Body of pancreas (tissue), 4 donors: ENCODE results near the gene HLF. TPM values are rescaled to one million over a fixed set of nuclear protein-coding genes. Genes with fewer than 3 reads are reported as not detected.

Experiments
- ATAC-seq: fragments of 150-250 bp; one replicate; pipeline ENCODE4 v1.9.1; 2016
- DNase-seq, 4 donors: peaks; one replicate each; pipeline ENCODE4 v3.0.0-alpha.2; 2019
- H3K27ac ChIP-seq, 4 donors: fragments of 200-600 bp; sonication (generic); 1 replicate in 3 of 4; 2 replicates in 1 of 4; pipeline versions ENCODE4 v1.5.1 to v1.6.1; 2016 to 2019; ENCODE audit warnings: mild to moderate bottlenecking in 1 of 4, mixed read lengths in 1 of 4, moderate library complexity in 1 of 4
- H3K27me3 ChIP-seq, 2 donors: fragments of 200-600 bp; sonication (generic); one replicate each; pipeline ENCODE4 v1.6.0; 2016; ENCODE audit warnings: mild to moderate bottlenecking in 1 of 2
- H3K36me3 ChIP-seq, 2 donors: fragments of 200-600 bp; sonication (generic); replicated peaks in 1 of 2; 2 replicates each; pipeline ENCODE4 v1.5.1; 2016; ENCODE audit warnings: low read depth in 2 of 2; ENCODE audit not compliant: insufficient read depth in 1 of 2
- H3K4me1 ChIP-seq: fragments of 200-600 bp; sonication (generic); one replicate; pipeline ENCODE4 v1.6.0; 2016
- H3K4me3 ChIP-seq, 2 donors: fragments of 200-600 bp; sonication (generic); 1 replicate in 1 of 2; 2 replicates in 1 of 2; pipeline ENCODE4 v1.5.1; 2016 to 2019
- H3K9me3 ChIP-seq, 3 donors: fragments of 200-600 bp; sonication (generic); 1 replicate in 2 of 3; 2 replicates in 1 of 3; pipeline ENCODE4 v1.5.1; 2016
- POLR2A ChIP-seq, 3 donors: fragments of 450-650 bp; IDR thresholded peaks; one replicate each; pipeline ENCODE4 v1.6.1; 2016; ENCODE audit warnings: antibody characterized with exemption in 3 of 3, mild to moderate bottlenecking in 2 of 3
- WGBS, 2 donors: methylation state at CpG; one replicate each; pipeline ENCODE4 v1.1.5; 2017; 5-methylcytosine and 5-hydroxymethylcytosine counted together
- intact Hi-C: fragments of 100-400 bp; cut with DNase I; formaldehyde crosslinking; loops from one replicate; pipeline ENCODE4 v1.15.1; 2023
- total RNA-seq, 2 donors: library from RNA; depleted of rRNA; stranded (reverse); fragments of >200 nt; gene quantifications; one replicate each; pipeline ENCODE4 v1.1.0, GENCODE V29; 2016
- TF ChIP-seq, protein P1 (sequence below), 7 experiments: fragments of 450-650 bp in 4 of 7; fragments of 200-600 bp in 3 of 7; sonication (generic) in 3 of 7; IDR thresholded peaks; one replicate each; pipeline ENCODE4 v1.5.1; 2016 to 2019; ENCODE audit warnings: antibody characterized with exemption in 7 of 7

The HLF gene
- total RNA-seq, 2 donors from 2014 or later, result 4.2 to 4.9 TPM

DNA sequence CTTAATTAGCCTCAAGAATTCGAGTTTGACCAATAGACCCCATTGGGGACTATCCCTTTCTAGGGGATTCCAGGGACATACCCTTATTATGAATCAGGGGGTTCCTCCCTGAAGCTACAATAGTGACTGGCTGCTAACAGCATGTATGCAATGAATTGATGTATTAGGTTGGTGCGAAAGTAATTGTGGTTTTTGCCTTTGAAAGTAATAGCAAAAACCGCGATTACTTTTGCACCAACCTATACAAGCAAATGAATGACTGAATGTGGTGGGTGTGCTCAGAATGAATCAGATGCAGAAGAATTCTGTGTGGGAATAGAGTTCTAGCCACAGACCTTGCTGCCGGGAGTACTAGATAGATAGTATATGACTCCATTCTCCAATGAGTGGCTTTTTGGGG, 76.7 kb downstream of the HLF start:
- Histone ChIP-seq H3K4me1 (no peaks in the 10 kb centered on the region), H3K27me3 (no peaks in the 10 kb centered on the region), H3K4me3 (no peak overlapping the region), H3K9me3 (no peaks in the 10 kb centered on the region), H3K27ac (no peak overlapping the region), H3K36me3 (no peaks in the 10 kb centered on the region)
- 71 to 83% methylated on average over 5 of the region's 5 CpGs for WGBS, 2 donors
- ATAC-seq (no peak), DNase-seq (no peak)
- TF ChIP-seq, protein P1, sequence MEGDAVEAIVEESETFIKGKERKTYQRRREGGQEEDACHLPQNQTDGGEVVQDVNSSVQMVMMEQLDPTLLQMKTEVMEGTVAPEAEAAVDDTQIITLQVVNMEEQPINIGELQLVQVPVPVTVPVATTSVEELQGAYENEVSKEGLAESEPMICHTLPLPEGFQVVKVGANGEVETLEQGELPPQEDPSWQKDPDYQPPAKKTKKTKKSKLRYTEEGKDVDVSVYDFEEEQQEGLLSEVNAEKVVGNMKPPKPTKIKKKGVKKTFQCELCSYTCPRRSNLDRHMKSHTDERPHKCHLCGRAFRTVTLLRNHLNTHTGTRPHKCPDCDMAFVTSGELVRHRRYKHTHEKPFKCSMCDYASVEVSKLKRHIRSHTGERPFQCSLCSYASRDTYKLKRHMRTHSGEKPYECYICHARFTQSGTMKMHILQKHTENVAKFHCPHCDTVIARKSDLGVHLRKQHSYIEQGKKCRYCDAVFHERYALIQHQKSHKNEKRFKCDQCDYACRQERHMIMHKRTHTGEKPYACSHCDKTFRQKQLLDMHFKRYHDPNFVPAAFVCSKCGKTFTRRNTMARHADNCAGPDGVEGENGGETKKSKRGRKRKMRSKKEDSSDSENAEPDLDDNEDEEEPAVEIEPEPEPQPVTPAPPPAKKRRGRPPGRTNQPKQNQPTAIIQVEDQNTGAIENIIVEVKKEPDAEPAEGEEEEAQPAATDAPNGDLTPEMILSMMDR (IDR thresholded peaks at IDR 0.05), result no peak
- TF ChIP-seq POLR2A (IDR thresholded peaks at IDR 0.05), result no peak
- intact Hi-C loops, result loop anchor here (10.0 kb wide), 1 partner anchor 347 kb away; no protein-coding TSS in a partner anchor

DNA sequence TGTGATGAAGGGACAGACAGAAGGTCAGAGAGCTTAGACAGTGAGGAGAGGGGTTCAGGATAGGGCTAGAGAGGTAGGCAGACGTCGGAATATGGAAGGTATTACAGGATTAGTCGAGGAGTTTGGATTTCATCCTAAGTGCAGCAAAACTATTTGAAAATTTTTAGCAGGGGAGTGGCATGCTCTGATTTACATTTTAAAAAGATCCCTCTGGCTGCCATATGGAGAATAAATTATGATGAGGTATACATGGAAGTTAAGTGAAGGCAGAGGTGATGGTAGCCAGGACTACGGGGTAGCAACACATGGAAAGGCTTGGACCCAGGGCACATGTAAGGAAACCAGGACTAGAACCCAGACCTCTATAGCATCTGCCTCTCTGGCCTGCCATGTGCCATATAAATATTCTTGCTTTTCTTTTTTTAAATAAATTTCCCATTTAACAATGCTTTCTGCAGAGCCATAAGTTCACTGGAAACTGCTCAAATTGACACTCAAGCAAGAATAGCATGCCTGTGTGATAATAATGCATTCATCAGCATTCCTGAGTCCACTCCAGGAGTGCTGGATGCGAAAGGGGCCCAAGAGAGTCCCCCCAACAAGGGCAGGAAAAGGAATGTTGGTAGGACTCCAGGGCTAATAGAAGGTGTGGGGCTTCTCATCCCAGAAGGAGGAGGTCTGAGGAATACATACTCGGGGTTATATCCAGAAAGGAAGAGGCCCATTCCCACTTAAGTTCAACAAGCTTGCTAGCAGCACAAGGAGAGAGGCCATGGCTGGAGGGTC, 78.2 kb downstream of the HLF start:
- TF ChIP-seq, protein P1 (IDR thresholded peaks at IDR 0.05), result no peak
- TF ChIP-seq POLR2A (IDR thresholded peaks at IDR 0.05), result no peak
- Histone ChIP-seq H3K27me3 (no peaks in the 10 kb centered on the region), H3K4me3 (no peak overlapping the region), H3K9me3 (no peaks in the 10 kb centered on the region), H3K27ac (no peak overlapping the region), H3K4me1 (no peaks in the 10 kb centered on the region), H3K36me3 (no peaks in the 10 kb centered on the region)
- intact Hi-C loops, result loop anchor here (10.0 kb wide), 1 partner anchor 348 kb away; no protein-coding TSS in a partner anchor
- no peak for DNase-seq
- 80 to 86% methylated on average over 6 of the region's 6 CpGs for WGBS, 2 donors
- no peak for ATAC-seq

DNA sequence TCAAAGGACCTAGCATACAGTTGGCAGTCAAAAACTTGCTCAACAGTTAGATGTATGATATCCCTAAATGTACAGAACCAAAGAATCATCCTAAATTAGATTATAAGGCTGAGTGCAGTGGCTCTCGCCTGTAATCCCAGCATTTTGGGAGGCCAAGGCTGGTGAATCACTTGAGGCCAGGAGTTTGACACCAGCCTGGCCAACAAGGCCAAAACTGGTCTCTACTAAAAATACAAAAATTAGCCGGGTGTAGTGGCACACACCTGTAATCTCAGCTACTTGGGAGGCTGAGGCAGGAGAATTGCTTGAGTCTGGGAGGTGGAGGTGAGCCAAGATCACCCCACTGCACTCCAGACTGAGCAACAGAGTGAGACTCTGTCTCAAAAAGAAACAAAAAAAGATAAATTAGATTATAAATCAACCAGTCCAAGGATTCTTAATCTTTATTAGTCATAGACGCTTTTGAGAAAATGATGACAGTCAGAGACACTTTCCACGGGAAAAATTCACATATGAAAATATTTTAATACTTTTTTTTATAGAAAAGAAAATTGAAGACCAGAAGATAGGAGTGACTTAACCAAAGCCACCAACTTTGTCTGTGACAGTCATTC, 79.2 kb downstream of the HLF start:
- DNase-seq (no peak), ATAC-seq (no peak)
- Histone ChIP-seq H3K36me3 (no peaks in the 10 kb centered on the region), H3K9me3 (no peaks in the 10 kb centered on the region), H3K4me3 (no peak overlapping the region), H3K27ac (no peak overlapping the region), H3K4me1 (no peaks in the 10 kb centered on the region), H3K27me3 (no peaks in the 10 kb centered on the region)
- TF ChIP-seq, protein P1 (IDR thresholded peaks at IDR 0.05), result no peak
- no peak for TF ChIP-seq POLR2A (IDR thresholded peaks at IDR 0.05)
- intact Hi-C loops, result loop anchor here (10.0 kb wide), 1 partner anchor 349 kb away; no protein-coding TSS in a partner anchor
- WGBS, 2 donors, result 67 to 80% methylated on average over 4 of the region's 4 CpGs

GRCh38 chr17:55344514-55344997, 79.8 kb downstream of the HLF start:
- Histone ChIP-seq H3K36me3 (no peaks in the 10 kb centered on the region), H3K4me3 (no peak overlapping the region), H3K4me1 (no peaks in the 10 kb centered on the region), H3K27ac (no peak overlapping the region), H3K9me3 (no peaks in the 10 kb centered on the region), H3K27me3 (no peaks in the 10 kb centered on the region)
- 71 to 87% methylated on average over 3 of the region's 3 CpGs for WGBS, 2 donors
- ATAC-seq (no peak), DNase-seq (no peak)
- TF ChIP-seq, protein P1 (IDR thresholded peaks at IDR 0.05), result no peak
- no peak for TF ChIP-seq POLR2A (IDR thresholded peaks at IDR 0.05)
- intact Hi-C loops, result loop anchor here (10.0 kb wide), 1 partner anchor 350 kb away; no protein-coding TSS in a partner anchor
